A549 (cell line): ENCODE data around the gene ZNF683. TPM values are rescaled to one million over a fixed set of nuclear protein-coding genes. Genes with fewer than 3 reads are reported as not detected.

Experiments used
- ATAC-seq, 2 experiments: fragments of 200-7000 bp in 1 of 2; fragments of >200 bp in 1 of 2; cut with Nextera tagmentation in 1 of 2; cut with Tn5 transposase in 1 of 2; 3 replicates each; pipeline versions ENCODE4 v1.8.0 to v1.9.1; 2018 to 2020; ENCODE audit warnings: mild to moderate bottlenecking in 1 of 2, moderate library complexity in 1 of 2
- CTCF ChIA-PET: fragments of 300-600 bp; sonication (Branson Sonifier 250); formaldehyde crosslinking; extraction: SDS; loops from one replicate; lab custom pipeline; 2021; ENCODE audit warnings: antibody characterized with exemption, inconsistent platforms; lab: Yijun Ruan, JAX
- POLR2A ChIA-PET: fragments of 350-600 bp; formaldehyde crosslinking; extraction: SDS; loops from one replicate; lab custom pipeline; 2021; ENCODE audit warnings: antibody characterized with exemption, inconsistent platforms; lab: Yijun Ruan, JAX
- DNase-seq, 2 experiments: peaks; one replicate each; pipeline versions ENCODE4 v3.0.0 to v3.0.0-alpha.2; 2011 to 2016; ENCODE audit warnings: low read depth in 1 of 2, low spot score in 1 of 2
- FAIRE-seq: peaks from 2 replicates; lab custom pipeline; 2011; peaks lifted over from hg19 to GRCh38; lab: Jason Lieb, UNC
- H3K27ac ChIP-seq, 2 experiments: fragments of >200 bp; sonication (Bioruptor Twin); formaldehyde crosslinking; 3 replicates each; pipeline ENCODE4 v1.5.1; 2016 to 2017
- H3K4me1 ChIP-seq: fragments of >200 bp; sonication (Bioruptor Twin); formaldehyde crosslinking; 3 replicates; pipeline ENCODE4 v1.6.1; 2016
- H3K4me2 ChIP-seq: fragments of >200 bp; sonication (Bioruptor Twin); formaldehyde crosslinking; 3 replicates; pipeline ENCODE4 v1.6.1; 2016
- H3K4me3 ChIP-seq: fragments of >200 bp; sonication (Bioruptor Twin); formaldehyde crosslinking; 3 replicates; pipeline ENCODE4 v1.5.1; 2016
- H3K9me3 ChIP-seq: fragments of >200 bp; sonication (Bioruptor Twin); formaldehyde crosslinking; 3 replicates; pipeline ENCODE4 v1.6.1; 2016
- ATOH8 ChIP-seq: fragments of 250-450 bp; sonication (Bioruptor Pico); IDR thresholded peaks from 2 replicates; pipeline ENCODE4 v1.5.0; 2020; ENCODE audit warnings: low read depth, mild to moderate bottlenecking, moderate library complexity
- CEBPB ChIP-seq, 2 experiments: fragments of >200 bp in 1 of 2; sonication (Bioruptor Twin) in 1 of 2; formaldehyde crosslinking in 1 of 2; IDR thresholded peaks; 2 replicates each; pipeline ENCODE4 v1.6.1; 2012 to 2016
- CTCF ChIP-seq: fragments of >200 bp; sonication (Bioruptor Twin); formaldehyde crosslinking; IDR thresholded peaks from 3 replicates; pipeline ENCODE4 v1.5.1; 2016
- EHF ChIP-seq: fragments of 250-450 bp; sonication (Bioruptor Pico); IDR thresholded peaks from 2 replicates; pipeline ENCODE4 v1.5.0; 2020; ENCODE audit warnings: mild to moderate bottlenecking
- EHMT2 ChIP-seq: fragments of 200-600 bp; sonication (generic); IDR thresholded peaks from 2 replicates; pipeline ENCODE4 v1.6.1; 2016; ENCODE audit warnings: antibody characterized with exemption, low read depth, mild to moderate bottlenecking, moderate library complexity
- EP300 ChIP-seq, 2 experiments: fragments of >200 bp; sonication (Bioruptor Twin); formaldehyde crosslinking; IDR thresholded peaks; 2 replicates in 1 of 2; 3 replicates in 1 of 2; pipeline ENCODE4 v1.6.1; 2016 to 2017
- ESRRA ChIP-seq: fragments of 150-350 bp; IDR thresholded peaks from 2 replicates; pipeline ENCODE4 v1.6.1; 2014; ENCODE audit warnings: mild to moderate bottlenecking, low read length, borderline replicate concordance
- FOSB ChIP-seq: fragments of 250-450 bp; sonication (Bioruptor Pico); IDR thresholded peaks from 2 replicates; pipeline ENCODE4 v1.5.0; 2020; ENCODE audit warnings: mild to moderate bottlenecking, moderate library complexity
- FOXS1 ChIP-seq: fragments of 250-450 bp; sonication (Bioruptor Pico); IDR thresholded peaks from 2 replicates; pipeline ENCODE4 v1.5.0; 2020; ENCODE audit warnings: mild to moderate bottlenecking, moderate library complexity
- HDAC2 ChIP-seq: fragments of 200-600 bp; sonication (generic); IDR thresholded peaks from 2 replicates; pipeline ENCODE4 v1.6.1; 2016
- HES2 ChIP-seq: fragments of >200 bp; sonication (Bioruptor Twin); formaldehyde crosslinking; IDR thresholded peaks from 2 replicates; pipeline ENCODE4 v1.6.1; 2016
- HOXA7 ChIP-seq: fragments of 250-450 bp; sonication (Bioruptor Pico); IDR thresholded peaks from 2 replicates; pipeline ENCODE4 v1.5.0; 2020; ENCODE audit warnings: mild to moderate bottlenecking, moderate library complexity
- HOXB5 ChIP-seq: fragments of 250-450 bp; sonication (Bioruptor Pico); IDR thresholded peaks from 2 replicates; pipeline ENCODE4 v1.5.0; 2020; ENCODE audit warnings: mild to moderate bottlenecking, moderate library complexity
- KDM1A ChIP-seq: fragments of 200-600 bp; sonication (generic); IDR thresholded peaks from 2 replicates; pipeline ENCODE4 v1.6.1; 2016; ENCODE audit warnings: low read depth, mild to moderate bottlenecking
- MAX ChIP-seq: IDR thresholded peaks from 2 replicates; pipeline ENCODE4 v1.6.1; 2012
- NFE2L2 ChIP-seq: fragments of 150-350 bp; conservative IDR thresholded peaks from 2 replicates; pipeline ENCODE4 v1.6.1; 2014; ENCODE audit warnings: low read length
- NR3C1 ChIP-seq: fragments of >200 bp; sonication (Bioruptor Twin); formaldehyde crosslinking; IDR thresholded peaks from 3 replicates; pipeline ENCODE4 v1.6.1; 2017
- POLR2AphosphoS2 ChIP-seq: conservative IDR thresholded peaks from 2 replicates; pipeline ENCODE4 v1.6.1; 2012; ENCODE audit warnings: low read length, improper control_type of control experiment, inconsistent platforms
- RAD21 ChIP-seq, 2 experiments: fragments of >200 bp in 1 of 2; sonication (Bioruptor Twin) in 1 of 2; formaldehyde crosslinking in 1 of 2; IDR thresholded peaks in 1 of 2; conservative IDR thresholded peaks in 1 of 2; 2 replicates in 1 of 2; 3 replicates in 1 of 2; pipeline ENCODE4 v1.6.1; 2012 to 2018; ENCODE audit warnings: inconsistent platforms in 1 of 2
- RCOR1 ChIP-seq: fragments of 150-350 bp; IDR thresholded peaks from 2 replicates; pipeline ENCODE4 v1.6.1; 2014; ENCODE audit warnings: antibody characterized with exemption, low read length, low read depth
- REST ChIP-seq: fragments of 200-600 bp; sonication (generic); IDR thresholded peaks from 2 replicates; pipeline ENCODE4 v1.6.1; 2016; ENCODE audit warnings: antibody characterized with exemption, mild to moderate bottlenecking, moderate library complexity
- SMC3 ChIP-seq: fragments of >200 bp; sonication (Bioruptor Twin); formaldehyde crosslinking; IDR thresholded peaks from 3 replicates; pipeline ENCODE4 v1.6.1; 2018; ENCODE audit warnings: inconsistent platforms
- TFCP2L1 ChIP-seq: fragments of 250-450 bp; sonication (Bioruptor Pico); IDR thresholded peaks from 2 replicates; pipeline ENCODE4 v1.5.0; 2021; ENCODE audit warnings: mild to moderate bottlenecking
- WGBS: methylation state at CpG from one replicate; pipeline ENCODE4 v1.1.6; 2017; ENCODE audit errors: missing lambda C conversion rate; 5-methylcytosine and 5-hydroxymethylcytosine counted together
- polyA plus RNA-seq, 4 experiments: library from polyadenylated mRNA; depleted of rRNA in 3 of 4; stranded (reverse); fragments of >200 nt; fragmentation: RNase III in 1 of 4; extraction: RNeasy Plus Mini Kit Qiagen cat#74134 plus additional on column Dnase treatment in 1 of 4; gene quantifications; 2 replicates in 3 of 4; 3 replicates in 1 of 4; pipeline ENCODE4 v1.2.3, GENCODE V29; 2011 to 2017

The ZNF683 gene
- polyA plus RNA-seq, 2 of the 4 experiments (the other 2 are of a cell fraction): not detected

GRCh38 chr1:26364956-26365355 is 7.6 kb downstream of the ZNF683 start:
- 75% methylated on average over 9 of the region's 9 CpGs for WGBS
- Histone ChIP-seq H3K4me2 (no peak overlapping the region), H3K4me3 (no peak overlapping the region), H3K27ac (no peak overlapping the region), H3K9me3 (no peaks in the 10 kb centered on the region), H3K4me1 (peaks cover 3% of the 10 kb centered on the region; the same call in 1 of the 3 replicates)
- no peak for TF ChIP-seq ATOH8 (CRISPR knock-in tag)
- TF ChIP-seq CEBPB (IDR thresholded peaks at IDR 0.05): no peak
- no peak for TF ChIP-seq ESRRA
- TF ChIP-seq HOXA7 (CRISPR knock-in tag): no peak
- no peak for TF ChIP-seq FOXS1 (CRISPR knock-in tag)
- TF ChIP-seq NR3C1: no peak
- no peak for TF ChIP-seq REST
- TF ChIP-seq KDM1A: no peak
- TF ChIP-seq HES2: no peak
- TF ChIP-seq HOXB5 (CRISPR knock-in tag): no peak
- ATAC-seq (no peak), DNase-seq (no peak), FAIRE-seq (no peak)
- POLR2A ChIA-PET: no interaction called here
- CTCF ChIA-PET: interaction anchor here (0.5 to 4.7 kb wide), 28 partner anchors 8 to 130 kb away, joined by 3 to 85 read pairs (median 6); partner anchors contain the start of genes CEP85, CRYBG2, SH3BGRL3 and ZNF683

- H3K4me3 ChIP-seq: no peak overlapping the region
- ChIA-PET CTCF (interaction anchor here (0.6 to 4.7 kb wide), 46 partner anchors 7 to 383 kb away, joined by 3 to 85 read pairs (median 5); partner anchors contain the start of genes CATSPER4, CEP85, CRYBG2 and SH3BGRL3), POLR2A (no interaction called here)
- 30% methylated on average over 25 of the region's 26 CpGs for WGBS
- DNase-seq (peak; percentile 57 to 59), FAIRE-seq (no peak), ATAC-seq (peak; percentile 73 to 90; a peak in 5 of 6 replicates)
- H3K27ac ChIP-seq: peak overlapping the region in 1 of 2 experiments; percentile 47; a peak in 2 of 6 replicates
- H3K9me3 ChIP-seq: no peaks in the 10 kb centered on the region
- TF ChIP-seq FOSB (CRISPR knock-in tag): no peak
- TF ChIP-seq CTCF: peak; percentile 81
- TF ChIP-seq KDM1A: no peak
- TF ChIP-seq POLR2AphosphoS2: no peak
- no peak for TF ChIP-seq HOXB5 (CRISPR knock-in tag)
- peak; percentile 13; the same call in 1 of the 2 replicates for TF ChIP-seq MAX
- no peak for TF ChIP-seq EP300 (IDR thresholded peaks at IDR 0.05)
- TF ChIP-seq EHMT2: no peak
- no peak for TF ChIP-seq HDAC2
- peak; percentile 85 for TF ChIP-seq SMC3
- TF ChIP-seq TFCP2L1: no peak
- TF ChIP-seq EHF (CRISPR knock-in tag): no peak
- TF ChIP-seq NFE2L2: no peak
- TF ChIP-seq RAD21 (conservative IDR thresholded peaks at IDR 0.05 in 1 of 2, IDR thresholded peaks at IDR 0.05 in 1 of 2): peak; percentile 71 to 76
- no peak for TF ChIP-seq RCOR1
- H3K4me2 ChIP-seq: peak overlapping the region; percentile 42; the same call in 1 of the 3 replicates
- H3K4me1 ChIP-seq: peaks cover 8% of the 10 kb centered on the region; the same call in 2 of the 3 replicates
These were observed 8.8 kb downstream of the ZNF683 start for GRCh38 chr1:26363549-26364448.
